Choroid plexus epithelial cell (primary cell): Measurements from ENCODE around the gene EPM2A.

ENCODE experiments used
- DNase-seq: peaks from one replicate; pipeline ENCODE4 v3.0.0-alpha.2; 2010; ENCODE audit warnings: low read depth
- H3K4me3 ChIP-seq: 2 replicates; pipeline ENCODE4 v1.5.1; 2011; ENCODE audit warnings: low read depth, mild to moderate bottlenecking, control low read depth, low read length, moderate library complexity
- TF ChIP-seq, protein P1 (sequence below): conservative IDR thresholded peaks from 2 replicates; pipeline ENCODE4 v1.5.1; 2011; ENCODE audit warnings: low read depth, mild to moderate bottlenecking, control low read depth, inconsistent platforms, low read length, moderate library complexity

The EPM2A gene

DNA sequence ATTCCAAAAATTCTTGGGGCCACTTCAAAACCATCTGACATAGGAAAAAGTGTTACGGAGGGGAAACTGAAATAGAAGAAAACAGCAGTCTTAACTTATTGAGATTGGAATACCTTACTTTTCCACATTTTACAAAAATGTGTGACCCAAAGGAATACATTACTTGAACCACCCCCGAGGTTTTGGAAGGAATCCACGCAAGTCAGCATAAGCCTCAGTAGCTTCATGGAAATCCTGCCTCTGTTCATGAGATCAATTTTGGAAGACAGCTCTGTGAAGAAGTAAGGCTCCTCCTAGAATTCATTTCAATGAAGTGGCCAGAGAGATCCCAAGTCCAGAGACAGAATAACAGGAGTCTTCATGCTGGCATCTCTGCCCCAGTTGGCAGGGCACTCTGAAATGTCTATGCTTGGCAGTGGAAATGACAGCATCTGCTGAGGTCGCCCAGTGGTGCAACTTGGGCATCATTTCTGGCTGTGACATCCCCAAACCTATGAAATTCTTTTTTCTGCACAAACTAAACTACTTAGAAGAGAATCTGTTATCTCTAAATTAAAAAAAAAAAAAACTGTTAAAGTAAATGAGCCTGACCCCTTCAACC is 132.5 kb downstream of the EPM2A start:
- DNase-seq = no peak
- TF ChIP-seq, protein P1, sequence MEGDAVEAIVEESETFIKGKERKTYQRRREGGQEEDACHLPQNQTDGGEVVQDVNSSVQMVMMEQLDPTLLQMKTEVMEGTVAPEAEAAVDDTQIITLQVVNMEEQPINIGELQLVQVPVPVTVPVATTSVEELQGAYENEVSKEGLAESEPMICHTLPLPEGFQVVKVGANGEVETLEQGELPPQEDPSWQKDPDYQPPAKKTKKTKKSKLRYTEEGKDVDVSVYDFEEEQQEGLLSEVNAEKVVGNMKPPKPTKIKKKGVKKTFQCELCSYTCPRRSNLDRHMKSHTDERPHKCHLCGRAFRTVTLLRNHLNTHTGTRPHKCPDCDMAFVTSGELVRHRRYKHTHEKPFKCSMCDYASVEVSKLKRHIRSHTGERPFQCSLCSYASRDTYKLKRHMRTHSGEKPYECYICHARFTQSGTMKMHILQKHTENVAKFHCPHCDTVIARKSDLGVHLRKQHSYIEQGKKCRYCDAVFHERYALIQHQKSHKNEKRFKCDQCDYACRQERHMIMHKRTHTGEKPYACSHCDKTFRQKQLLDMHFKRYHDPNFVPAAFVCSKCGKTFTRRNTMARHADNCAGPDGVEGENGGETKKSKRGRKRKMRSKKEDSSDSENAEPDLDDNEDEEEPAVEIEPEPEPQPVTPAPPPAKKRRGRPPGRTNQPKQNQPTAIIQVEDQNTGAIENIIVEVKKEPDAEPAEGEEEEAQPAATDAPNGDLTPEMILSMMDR = no peak
- H3K4me3 ChIP-seq = no peak overlapping the region

DNA sequence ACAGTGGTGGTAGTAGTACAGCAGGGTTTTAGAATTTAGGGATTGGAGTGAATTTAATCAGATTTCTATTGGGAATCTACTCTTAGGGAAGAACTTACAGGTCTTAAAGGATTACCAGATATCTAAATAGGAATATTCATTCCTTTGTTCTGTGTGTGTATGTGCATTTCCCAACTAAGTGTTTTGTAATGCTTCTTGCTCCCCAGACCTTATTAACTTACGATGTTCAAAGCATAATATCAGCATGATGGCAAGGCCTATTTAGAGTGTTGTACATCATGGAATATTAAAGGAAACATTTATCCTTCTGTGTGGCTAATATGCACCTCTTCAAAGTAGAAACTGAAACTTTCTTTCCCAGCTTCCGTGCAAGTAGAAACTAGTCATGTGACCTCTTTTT is 133.9 kb downstream of the EPM2A start:
- H3K4me3 ChIP-seq = no peak overlapping the region
- TF ChIP-seq, protein P1 = no peak
- DNase-seq = no peak

- H3K4me3 ChIP-seq = no peak overlapping the region
- TF ChIP-seq, protein P1 = no peak
- DNase-seq = no peak
Observed at GRCh38 chr6:145600299-145600698, 135.0 kb downstream of the EPM2A start.

DNA sequence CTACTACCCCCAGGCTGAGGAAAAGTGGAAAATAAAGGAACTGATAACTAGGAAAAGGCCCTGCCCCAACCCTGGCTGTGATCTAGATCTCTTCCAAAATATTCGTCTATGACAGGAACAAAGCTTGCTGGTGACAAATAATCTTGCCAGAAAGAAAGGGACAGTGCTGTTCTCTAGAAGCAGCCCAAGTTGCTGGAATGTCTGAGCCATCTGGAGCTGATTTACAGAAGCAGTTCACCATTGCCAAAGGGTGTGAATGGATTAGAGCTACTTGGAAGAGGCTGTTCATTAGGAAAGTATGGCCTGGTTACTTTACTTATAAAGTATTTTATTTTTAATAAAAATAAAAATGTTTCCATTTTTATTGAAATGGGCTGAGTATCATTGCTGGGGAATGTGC is 146.3 kb downstream of the EPM2A start:
- DNase-seq = no peak
- TF ChIP-seq, protein P1 = no peak
- no peak overlapping the region for H3K4me3 ChIP-seq

- peak; percentile 1 for DNase-seq
- no peak overlapping the region for H3K4me3 ChIP-seq
- TF ChIP-seq, protein P1 = no peak
Observed at GRCh38 chr6:145587334-145587733, 148.0 kb downstream of the EPM2A start.

DNA sequence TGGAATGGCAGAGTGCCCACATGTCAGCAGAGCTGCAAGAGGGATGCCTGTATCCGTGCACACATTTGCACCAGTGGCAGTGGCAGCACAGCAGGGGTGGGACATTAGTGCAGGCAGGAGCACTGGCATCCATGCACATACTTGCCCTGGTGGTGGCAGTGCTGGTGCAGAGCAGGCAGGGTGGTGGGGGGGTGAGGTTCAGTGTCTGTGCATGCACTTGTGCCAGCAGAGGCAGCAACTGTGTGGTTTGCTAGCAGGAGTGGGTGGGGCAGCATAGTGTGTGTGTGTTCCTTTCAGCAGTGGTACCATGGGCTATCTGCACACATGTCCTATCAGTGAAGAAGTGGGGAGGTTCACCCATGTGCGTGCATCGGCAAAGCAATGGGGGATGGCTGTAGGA is 151.6 kb downstream of the EPM2A start:
- no peak for DNase-seq
- TF ChIP-seq, protein P1 = no peak
- H3K4me3 ChIP-seq = no peak overlapping the region
